Measurements from ENCODE around the gene FBXO15. TPM values are rescaled to one million over a fixed set of nuclear protein-coding genes. Genes with fewer than 3 reads are reported as not detected.

FBXO15 gene
- total RNA-seq, 2 donors from 2014 or later = 0.30 TPM; not detected in 1

GRCh38 chr18:74166386-74166785 is 18.8 kb upstream of the FBXO15 start:
- Histone ChIP-seq H3K4me1 (no peaks in the 10 kb centered on the region), H3K4me3 (no peak overlapping the region), H3K36me3 (no peaks in the 10 kb centered on the region), H3K27ac (no peak overlapping the region), H3K27me3 (no peaks in the 10 kb centered on the region), H3K9me3 (no peaks in the 10 kb centered on the region)
- TF ChIP-seq, protein P1, sequence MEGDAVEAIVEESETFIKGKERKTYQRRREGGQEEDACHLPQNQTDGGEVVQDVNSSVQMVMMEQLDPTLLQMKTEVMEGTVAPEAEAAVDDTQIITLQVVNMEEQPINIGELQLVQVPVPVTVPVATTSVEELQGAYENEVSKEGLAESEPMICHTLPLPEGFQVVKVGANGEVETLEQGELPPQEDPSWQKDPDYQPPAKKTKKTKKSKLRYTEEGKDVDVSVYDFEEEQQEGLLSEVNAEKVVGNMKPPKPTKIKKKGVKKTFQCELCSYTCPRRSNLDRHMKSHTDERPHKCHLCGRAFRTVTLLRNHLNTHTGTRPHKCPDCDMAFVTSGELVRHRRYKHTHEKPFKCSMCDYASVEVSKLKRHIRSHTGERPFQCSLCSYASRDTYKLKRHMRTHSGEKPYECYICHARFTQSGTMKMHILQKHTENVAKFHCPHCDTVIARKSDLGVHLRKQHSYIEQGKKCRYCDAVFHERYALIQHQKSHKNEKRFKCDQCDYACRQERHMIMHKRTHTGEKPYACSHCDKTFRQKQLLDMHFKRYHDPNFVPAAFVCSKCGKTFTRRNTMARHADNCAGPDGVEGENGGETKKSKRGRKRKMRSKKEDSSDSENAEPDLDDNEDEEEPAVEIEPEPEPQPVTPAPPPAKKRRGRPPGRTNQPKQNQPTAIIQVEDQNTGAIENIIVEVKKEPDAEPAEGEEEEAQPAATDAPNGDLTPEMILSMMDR (IDR thresholded peaks at IDR 0.05) = no peak
- DNase-seq (ENCODE audit: low spot score) = no peak

- no peak overlapping the region for H3K27ac ChIP-seq
Observed at GRCh38 chr18:74163019-74163660, 15.5 kb upstream of the FBXO15 start.

GRCh38 chr18:74155276-74155675 is 7.6 kb upstream of the FBXO15 start:
- peaks cover 64% of the 10 kb centered on the region for H3K36me3 ChIP-seq
- H3K27ac ChIP-seq = no peak overlapping the region
- TF ChIP-seq, protein P1 (IDR thresholded peaks at IDR 0.05) = no peak
- no peaks in the 10 kb centered on the region for H3K27me3 ChIP-seq
- H3K9me3 ChIP-seq = no peaks in the 10 kb centered on the region
- DNase-seq (ENCODE audit: low spot score) = no peak
- H3K4me3 ChIP-seq = no peak overlapping the region
- peaks cover 0 to 28% of the 10 kb centered on the region in 2 donors for H3K4me1 ChIP-seq

More at GRCh38 chr18:74163019-74163660, 15.5 kb upstream of the FBXO15 start:
- H3K4me1 ChIP-seq = no peaks in the 10 kb centered on the region
- peaks cover 25% of the 10 kb centered on the region for H3K36me3 ChIP-seq
- H3K9me3 ChIP-seq = no peaks in the 10 kb centered on the region
- H3K27me3 ChIP-seq = no peaks in the 10 kb centered on the region
- H3K4me3 ChIP-seq = no peak overlapping the region
- DNase-seq (ENCODE audit: low spot score) = no peak
- TF ChIP-seq, protein P1 (IDR thresholded peaks at IDR 0.05) = no peak

GRCh38 chr18:74154716-74155115 is 7.1 kb upstream of the FBXO15 start:
- Histone ChIP-seq H3K36me3 (peaks cover 60% of the 10 kb centered on the region), H3K4me3 (no peak overlapping the region), H3K27me3 (no peaks in the 10 kb centered on the region), H3K4me1 (peaks cover 0 to 34% of the 10 kb centered on the region in 2 donors), H3K27ac (no peak overlapping the region), H3K9me3 (no peaks in the 10 kb centered on the region)
- DNase-seq (ENCODE audit: low spot score) = no peak
- TF ChIP-seq, protein P1 (IDR thresholded peaks at IDR 0.05) = no peak

DNA sequence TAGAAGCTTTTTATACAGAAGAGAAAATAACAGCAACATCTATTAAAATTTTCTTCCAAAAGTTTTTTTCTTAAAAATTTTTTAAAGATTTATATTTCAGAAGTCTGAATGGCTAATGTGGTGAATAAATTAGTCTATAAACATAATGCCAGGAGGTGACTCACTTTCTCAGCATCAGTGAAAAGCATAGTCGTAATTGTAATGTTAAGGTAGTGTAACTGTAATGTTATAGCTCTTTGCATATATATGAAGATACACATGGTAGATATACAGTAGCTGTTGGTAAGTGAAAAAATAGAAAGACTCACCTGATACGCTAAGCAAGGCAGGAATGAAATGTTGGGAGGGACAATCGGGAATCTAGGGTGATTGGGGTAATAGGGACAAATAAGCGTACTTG is 6.2 kb upstream of the FBXO15 start:
- no peak overlapping the region for H3K27ac ChIP-seq
- peaks cover 0 to 43% of the 10 kb centered on the region in 2 donors for H3K4me1 ChIP-seq
- H3K27me3 ChIP-seq = no peaks in the 10 kb centered on the region
- TF ChIP-seq, protein P1 (IDR thresholded peaks at IDR 0.05) = no peak
- DNase-seq (ENCODE audit: low spot score) = no peak
- peaks cover 51% of the 10 kb centered on the region for H3K36me3 ChIP-seq
- no peaks in the 10 kb centered on the region for H3K9me3 ChIP-seq
- no peak overlapping the region for H3K4me3 ChIP-seq

GRCh38 chr18:74153377-74153776 is 5.7 kb upstream of the FBXO15 start:
- peaks cover 47% of the 10 kb centered on the region for H3K36me3 ChIP-seq

More at GRCh38 chr18:74153377-74153776, 5.7 kb upstream of the FBXO15 start:
- Histone ChIP-seq H3K27ac (peak overlapping the region in 1 of 2 donors; percentile 79), H3K4me1 (peaks cover 0 to 44% of the 10 kb centered on the region in 2 donors), H3K9me3 (no peaks in the 10 kb centered on the region), H3K4me3 (no peak overlapping the region), H3K27me3 (no peaks in the 10 kb centered on the region)
- DNase-seq (ENCODE audit: low spot score) = no peak
- TF ChIP-seq, protein P1 (IDR thresholded peaks at IDR 0.05) = no peak
